Measurements from ENCODE around the gene CD247.

DNA sequence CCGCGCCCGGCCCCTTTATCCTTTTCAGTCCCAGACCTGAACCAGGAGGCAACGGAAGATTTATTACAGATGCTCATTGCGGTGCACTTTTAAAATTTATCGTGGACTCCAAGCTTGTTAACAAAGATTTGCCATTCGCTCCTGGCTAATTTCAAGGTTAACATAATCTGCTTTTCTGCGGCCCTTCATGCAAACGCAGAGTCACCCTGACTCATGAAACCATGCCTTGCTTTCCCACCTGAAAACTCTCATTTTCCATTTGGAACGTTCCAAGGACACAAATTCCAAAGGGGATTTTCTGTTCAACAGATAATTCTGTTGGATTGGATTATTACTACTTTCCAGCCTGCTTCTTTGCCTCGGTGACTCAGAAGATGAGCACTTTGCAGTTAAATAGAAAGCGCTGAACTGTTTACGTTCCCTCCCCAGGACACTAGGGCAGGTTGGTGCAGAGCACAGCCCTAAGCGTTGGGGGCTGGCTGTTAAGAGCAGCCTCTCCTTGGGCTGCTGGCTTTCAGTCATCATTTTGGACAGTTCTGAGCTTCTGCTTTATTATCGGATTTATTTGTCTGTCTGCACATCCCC is 51.1 kb downstream of the CD247 start:
- TF ChIP-seq POLR2A (IDR thresholded peaks at IDR 0.05) (no peak), POLR2AphosphoS5 (IDR thresholded peaks at IDR 0.05) (no peak)
- TF ChIP-seq, protein P1, sequence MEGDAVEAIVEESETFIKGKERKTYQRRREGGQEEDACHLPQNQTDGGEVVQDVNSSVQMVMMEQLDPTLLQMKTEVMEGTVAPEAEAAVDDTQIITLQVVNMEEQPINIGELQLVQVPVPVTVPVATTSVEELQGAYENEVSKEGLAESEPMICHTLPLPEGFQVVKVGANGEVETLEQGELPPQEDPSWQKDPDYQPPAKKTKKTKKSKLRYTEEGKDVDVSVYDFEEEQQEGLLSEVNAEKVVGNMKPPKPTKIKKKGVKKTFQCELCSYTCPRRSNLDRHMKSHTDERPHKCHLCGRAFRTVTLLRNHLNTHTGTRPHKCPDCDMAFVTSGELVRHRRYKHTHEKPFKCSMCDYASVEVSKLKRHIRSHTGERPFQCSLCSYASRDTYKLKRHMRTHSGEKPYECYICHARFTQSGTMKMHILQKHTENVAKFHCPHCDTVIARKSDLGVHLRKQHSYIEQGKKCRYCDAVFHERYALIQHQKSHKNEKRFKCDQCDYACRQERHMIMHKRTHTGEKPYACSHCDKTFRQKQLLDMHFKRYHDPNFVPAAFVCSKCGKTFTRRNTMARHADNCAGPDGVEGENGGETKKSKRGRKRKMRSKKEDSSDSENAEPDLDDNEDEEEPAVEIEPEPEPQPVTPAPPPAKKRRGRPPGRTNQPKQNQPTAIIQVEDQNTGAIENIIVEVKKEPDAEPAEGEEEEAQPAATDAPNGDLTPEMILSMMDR (IDR thresholded peaks at IDR 0.05) = no peak

All from prostate gland (tissue), 2 donors.